SU-DHL-6 (cell line): ENCODE results near the gene FOXD3.

Experiments used
- EZH2phosphoT487 ChIP-seq: fragments of 200-600 bp; sonication (generic), shearing (Covaris generic); conservative IDR thresholded peaks from 2 replicates; pipeline ENCODE4 v1.6.1; 2018; ENCODE audit warnings: mild to moderate bottlenecking, antibody characterized with exemption, low read length, moderate library complexity, mixed read lengths
- TF ChIP-seq, protein P1 (sequence below): fragments of 200-600 bp; sonication (generic); IDR thresholded peaks from one replicate; pipeline ENCODE4 v1.5.1; 2017; ENCODE audit warnings: antibody characterized with exemption, mild to moderate bottlenecking, low read length, moderate library complexity; ENCODE audit not compliant: insufficient read depth, poor library complexity, severe bottlenecking

DNA sequence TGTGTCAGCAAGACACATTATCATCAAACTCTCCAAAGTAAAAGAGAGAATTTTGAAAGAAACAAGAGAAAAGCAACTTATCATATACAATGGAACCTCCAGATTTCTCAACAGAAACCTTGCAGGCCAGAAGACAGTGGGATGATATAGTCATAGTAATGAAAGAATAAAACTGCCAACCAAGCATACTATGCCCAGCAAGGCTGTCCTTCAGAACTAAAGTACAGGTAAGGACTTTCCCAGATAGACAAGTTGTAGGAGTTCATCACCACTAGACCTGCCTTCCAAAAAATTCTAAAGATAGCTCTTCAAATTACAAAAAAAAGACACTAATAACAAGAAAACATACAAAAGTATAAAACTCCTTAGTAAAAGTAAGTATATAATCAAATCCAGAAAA, 33.2 kb upstream of the FOXD3 start:
- TF ChIP-seq EZH2phosphoT487: no peak
- TF ChIP-seq, protein P1, sequence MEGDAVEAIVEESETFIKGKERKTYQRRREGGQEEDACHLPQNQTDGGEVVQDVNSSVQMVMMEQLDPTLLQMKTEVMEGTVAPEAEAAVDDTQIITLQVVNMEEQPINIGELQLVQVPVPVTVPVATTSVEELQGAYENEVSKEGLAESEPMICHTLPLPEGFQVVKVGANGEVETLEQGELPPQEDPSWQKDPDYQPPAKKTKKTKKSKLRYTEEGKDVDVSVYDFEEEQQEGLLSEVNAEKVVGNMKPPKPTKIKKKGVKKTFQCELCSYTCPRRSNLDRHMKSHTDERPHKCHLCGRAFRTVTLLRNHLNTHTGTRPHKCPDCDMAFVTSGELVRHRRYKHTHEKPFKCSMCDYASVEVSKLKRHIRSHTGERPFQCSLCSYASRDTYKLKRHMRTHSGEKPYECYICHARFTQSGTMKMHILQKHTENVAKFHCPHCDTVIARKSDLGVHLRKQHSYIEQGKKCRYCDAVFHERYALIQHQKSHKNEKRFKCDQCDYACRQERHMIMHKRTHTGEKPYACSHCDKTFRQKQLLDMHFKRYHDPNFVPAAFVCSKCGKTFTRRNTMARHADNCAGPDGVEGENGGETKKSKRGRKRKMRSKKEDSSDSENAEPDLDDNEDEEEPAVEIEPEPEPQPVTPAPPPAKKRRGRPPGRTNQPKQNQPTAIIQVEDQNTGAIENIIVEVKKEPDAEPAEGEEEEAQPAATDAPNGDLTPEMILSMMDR: no peak
